Neural cell (in vitro differentiated cells): ENCODE data around the gene LARGE1. TPM values are rescaled to one million over a fixed set of nuclear protein-coding genes. Genes with fewer than 3 reads are reported as not detected.

Source experiments
- H2AFZ ChIP-seq: fragments of 200-600, 300-800 bp; sonication (generic), shearing (Covaris generic); 2 replicates; pipeline ENCODE4 v1.6.0; 2014; ENCODE audit warnings: low read depth, mild to moderate bottlenecking, antibody characterized with exemption, low read length, moderate library complexity
- H3F3A ChIP-seq: fragments of 200-600 bp; shearing (Covaris generic); 2 replicates; pipeline ENCODE4 v1.6.1; 2016; ENCODE audit warnings: mild to moderate bottlenecking, moderate library complexity, mixed read lengths, antibody characterized with exemption, low read length; ENCODE audit not compliant: insufficient read depth, poor library complexity, severe bottlenecking
- H3K27ac ChIP-seq: fragments of 200-600, 300-800 bp; sonication (generic), shearing (Covaris generic); 2 replicates; pipeline ENCODE4 v1.5.1; 2014; ENCODE audit warnings: mild to moderate bottlenecking, low read length, moderate library complexity
- H3K27me3 ChIP-seq: fragments of 300-800, 200-600 bp; sonication (generic), shearing (Covaris generic); 2 replicates; pipeline ENCODE4 v1.6.0; 2014; ENCODE audit warnings: mild to moderate bottlenecking, low read depth, low read length, moderate library complexity; ENCODE audit not compliant: insufficient read depth
- H3K36me3 ChIP-seq: fragments of 300-800, 200-600 bp; sonication (generic), shearing (Covaris generic); 2 replicates; pipeline ENCODE4 v1.5.1; 2014; ENCODE audit warnings: mild to moderate bottlenecking, antibody characterized with exemption, low read length, moderate library complexity; ENCODE audit not compliant: insufficient read depth
- H3K4me2 ChIP-seq: fragments of 300-800, 200-600 bp; sonication (generic), shearing (Covaris generic); 2 replicates; pipeline ENCODE4 v1.6.0; 2014; ENCODE audit warnings: mild to moderate bottlenecking, low read length
- H3K4me3 ChIP-seq: fragments of 300-800, 200-600 bp; sonication (generic), shearing (Covaris generic); 2 replicates; pipeline ENCODE4 v1.5.1; 2014; ENCODE audit warnings: mild to moderate bottlenecking, low read length, moderate library complexity
- H3K79me2 ChIP-seq: fragments of 200-600 bp; shearing (Covaris generic); replicated peaks from 2 replicates; pipeline ENCODE4 v1.6.0; 2014; ENCODE audit warnings: mild to moderate bottlenecking, low read length, moderate library complexity; ENCODE audit not compliant: insufficient read depth
- H3K9ac ChIP-seq: fragments of 300-800, 200-600 bp; sonication (generic), shearing (Covaris generic); 2 replicates; pipeline ENCODE4 v1.6.1; 2016; ENCODE audit warnings: mild to moderate bottlenecking, low read length, mixed read lengths
- H3K9me2 ChIP-seq: fragments of 200-600 bp; shearing (Covaris generic); 2 replicates; pipeline ENCODE4 v1.6.1; 2016; ENCODE audit warnings: mild to moderate bottlenecking, low read length, mixed read lengths; ENCODE audit not compliant: insufficient read depth
- H3K9me3 ChIP-seq: fragments of 200-600, 300-800 bp; sonication (generic), shearing (Covaris generic); 2 replicates; pipeline ENCODE4 v1.6.1; 2016; ENCODE audit warnings: mild to moderate bottlenecking, mixed run types, low read length, moderate library complexity, mixed read lengths
- H4K20me1 ChIP-seq: fragments of 200-600 bp; shearing (Covaris generic); 2 replicates; pipeline ENCODE4 v1.6.1; 2016; ENCODE audit warnings: mild to moderate bottlenecking, mixed run types; ENCODE audit not compliant: insufficient read depth
- CTCF ChIP-seq: fragments of 450-650 bp; IDR thresholded peaks from 2 replicates; pipeline ENCODE4 v1.5.1; 2014; ENCODE audit warnings: antibody characterized with exemption, mild to moderate bottlenecking, moderate library complexity; ENCODE audit not compliant: poor library complexity, severe bottlenecking
- EP300 ChIP-seq: fragments of 450-650 bp; conservative IDR thresholded peaks from 2 replicates; pipeline ENCODE4 v1.6.1; 2014; ENCODE audit warnings: antibody characterized with exemption, mild to moderate bottlenecking, moderate library complexity; ENCODE audit not compliant: poor library complexity, severe bottlenecking
- EZH2 ChIP-seq: fragments of 200-600, 300-800 bp; shearing (Covaris generic), sonication (generic); IDR thresholded peaks from 2 replicates; pipeline ENCODE4 v1.6.1; 2014; ENCODE audit warnings: antibody characterized with exemption, low read length, borderline replicate concordance, mild to moderate bottlenecking; ENCODE audit not compliant: insufficient read depth, poor library complexity, severe bottlenecking
- MXI1 ChIP-seq: fragments of 450-650 bp; conservative IDR thresholded peaks from 2 replicates; pipeline ENCODE4 v1.6.1; 2014; ENCODE audit warnings: antibody characterized with exemption, mild to moderate bottlenecking; ENCODE audit not compliant: poor library complexity, severe bottlenecking
- POLR2AphosphoS5 ChIP-seq: IDR thresholded peaks from 2 replicates; pipeline ENCODE4 v1.6.1; 2012
- RAD21 ChIP-seq: fragments of 450-650 bp; conservative IDR thresholded peaks from 2 replicates; pipeline ENCODE4 v1.6.1; 2014; ENCODE audit warnings: antibody characterized with exemption, mild to moderate bottlenecking, moderate library complexity
- REST ChIP-seq: IDR thresholded peaks from 2 replicates; pipeline ENCODE4 v1.6.1; 2012; ENCODE audit warnings: borderline replicate concordance
- SMC3 ChIP-seq: fragments of 450-650 bp; conservative IDR thresholded peaks from 2 replicates; pipeline ENCODE4 v1.6.1; 2014; ENCODE audit warnings: antibody characterized with exemption, mild to moderate bottlenecking, moderate library complexity; ENCODE audit not compliant: poor library complexity
- TAF1 ChIP-seq: IDR thresholded peaks from 2 replicates; pipeline ENCODE4 v1.6.1; 2012; ENCODE audit warnings: low read depth
- polyA plus RNA-seq: library from polyadenylated mRNA; depleted of rRNA; stranded (reverse); fragments of >200 nt; gene quantifications from 2 replicates; pipeline ENCODE4 v1.2.3, GENCODE V29; 2014

Gene LARGE1
- polyA plus RNA-seq, 1 donor from 2014 or later = 27.5 TPM

GRCh38 chr22:33393432-33393831 lies 526.8 kb downstream of the LARGE1 start (continued):
- TF ChIP-seq EZH2 (no peak), POLR2AphosphoS5 (no peak), MXI1 (no peak)

- H3K27me3 ChIP-seq = no peaks in the 10 kb centered on the region
- no peaks in the 10 kb centered on the region for H4K20me1 ChIP-seq
- no peaks in the 10 kb centered on the region for H3F3A ChIP-seq
- no peaks in the 10 kb centered on the region for H3K9me2 ChIP-seq
- H3K9ac ChIP-seq = no peak overlapping the region
- no peak overlapping the region for H3K27ac ChIP-seq
- no peak overlapping the region for H3K4me2 ChIP-seq
- no peaks in the 10 kb centered on the region for H3K9me3 ChIP-seq
- TF ChIP-seq SMC3 = no peak
- TF ChIP-seq POLR2AphosphoS5 = no peak
- TF ChIP-seq EP300 = no peak
- no peak for TF ChIP-seq RAD21
- TF ChIP-seq CTCF = no peak
- no peak for TF ChIP-seq REST
- no peak for TF ChIP-seq EZH2
- H2AFZ ChIP-seq = no peak overlapping the region
- H3K4me3 ChIP-seq = no peak overlapping the region
- H3K79me2 ChIP-seq = no peaks in the 10 kb centered on the region
- no peaks in the 10 kb centered on the region for H3K36me3 ChIP-seq
Observed at GRCh38 chr22:33391298-33391697, 529.0 kb downstream of the LARGE1 start.

- Histone ChIP-seq H3K27me3 (no peaks in the 10 kb centered on the region), H3K4me3 (no peak overlapping the region), H3F3A (no peaks in the 10 kb centered on the region), H3K27ac (no peak overlapping the region), H3K4me2 (no peak overlapping the region), H4K20me1 (no peaks in the 10 kb centered on the region), H3K79me2 (no peaks in the 10 kb centered on the region), H3K9me2 (no peaks in the 10 kb centered on the region), H3K9me3 (no peaks in the 10 kb centered on the region), H3K9ac (no peak overlapping the region), H3K36me3 (no peaks in the 10 kb centered on the region), H2AFZ (no peak overlapping the region)
- TF ChIP-seq CTCF (no peak), MXI1 (no peak), RAD21 (no peak), REST (no peak), TAF1 (no peak), POLR2AphosphoS5 (no peak), SMC3 (no peak), EZH2 (no peak), EP300 (no peak)
Observed at GRCh38 chr22:33389936-33390335, 530.3 kb downstream of the LARGE1 start.
